Keratinocyte (primary cell): ENCODE measurements around the gene FFAR4. TPM values are rescaled to one million over a fixed set of nuclear protein-coding genes. Genes with fewer than 3 reads are reported as not detected.

Experiments used
- DNase-seq: peaks from one replicate; pipeline ENCODE4 v3.0.0-alpha.2; 2011; ENCODE audit warnings: low read depth, missing footprints, low spot score
- FAIRE-seq: peaks from 2 replicates; lab custom pipeline; 2011; peaks lifted over from hg19 to GRCh38; lab: Jason Lieb, UNC
- H2AFZ ChIP-seq: 2 replicates; pipeline ENCODE4 v1.6.0; 2012; ENCODE audit warnings: low read length, control low read depth, inconsistent platforms; ENCODE audit not compliant: control insufficient read depth
- H3K27ac ChIP-seq: 2 replicates; pipeline ENCODE4 v1.5.1; 2011; ENCODE audit warnings: low read length; ENCODE audit not compliant: control insufficient read depth, insufficient read depth
- H3K27me3 ChIP-seq: 3 replicates; pipeline ENCODE4 v1.6.0; 2011; ENCODE audit warnings: low read length; ENCODE audit not compliant: control insufficient read depth, insufficient read depth; ENCODE audit errors: extremely low read depth
- H3K36me3 ChIP-seq, 2 experiments: 2 replicates in 1 of 2; 3 replicates in 1 of 2; pipeline ENCODE4 v1.5.1; 2011; ENCODE audit warnings: low read length in 2 of 2, mild to moderate bottlenecking in 1 of 2; ENCODE audit not compliant: control insufficient read depth in 2 of 2, insufficient read depth in 2 of 2; ENCODE audit errors: extremely low read depth in 1 of 2
- H3K4me1 ChIP-seq: 3 replicates; pipeline ENCODE4 v1.5.1; 2011; ENCODE audit warnings: low read length; ENCODE audit not compliant: control insufficient read depth, insufficient read depth; ENCODE audit errors: extremely low read depth
- H3K4me2 ChIP-seq: 3 replicates; pipeline ENCODE4 v1.6.0; 2011; ENCODE audit warnings: low read depth, low read length; ENCODE audit not compliant: control insufficient read depth, insufficient read depth; ENCODE audit errors: extremely low read depth
- H3K4me3 ChIP-seq, 3 experiments: fragments of 200-600 bp in 1 of 3; sonication (generic) in 1 of 3; 2 replicates in 2 of 3; 3 replicates in 1 of 3; pipeline ENCODE4 v1.5.1; 2011 to 2016; ENCODE audit warnings: low read length in 3 of 3, mild to moderate bottlenecking in 3 of 3, control low read depth in 2 of 3, inconsistent platforms in 1 of 3, low read depth in 1 of 3, mixed read lengths in 1 of 3, mixed run types in 1 of 3, moderate library complexity in 1 of 3; ENCODE audit not compliant: control insufficient read depth in 2 of 3, insufficient read depth in 2 of 3; ENCODE audit errors: extremely low read depth in 1 of 3
- H3K79me2 ChIP-seq: 2 replicates; pipeline ENCODE4 v1.6.0; 2012; ENCODE audit warnings: low read length; ENCODE audit not compliant: control insufficient read depth, insufficient read depth
- H3K9ac ChIP-seq: 3 replicates; pipeline ENCODE4 v1.6.0; 2011; ENCODE audit warnings: low read length; ENCODE audit not compliant: control insufficient read depth, insufficient read depth; ENCODE audit errors: extremely low read depth
- H3K9me1 ChIP-seq: 3 replicates; pipeline ENCODE4 v1.6.0; 2011; ENCODE audit warnings: low read length; ENCODE audit not compliant: control insufficient read depth, insufficient read depth; ENCODE audit errors: extremely low read depth
- H3K9me3 ChIP-seq: 2 replicates; pipeline ENCODE4 v1.5.1; 2012; ENCODE audit warnings: low read depth, low read length; ENCODE audit not compliant: control insufficient read depth
- H4K20me1 ChIP-seq: 3 replicates; pipeline ENCODE4 v1.6.0; 2011; ENCODE audit warnings: low read length; ENCODE audit not compliant: control insufficient read depth, insufficient read depth; ENCODE audit errors: extremely low read depth
- EZH2 ChIP-seq: IDR thresholded peaks from one replicate; pipeline ENCODE4 v1.6.1; 2012; ENCODE audit warnings: inconsistent platforms, mild to moderate bottlenecking, low read length, moderate library complexity
- dilution Hi-C: fragments of 300-500 bp; cut with MboI; formaldehyde crosslinking; loops from one replicate; pipeline ENCODE4 v1.7.0; 2020; ENCODE audit warnings: low sequenced_read_pairs; ENCODE audit not compliant: extremely low pct_ligation_motif_present
- polyA plus RNA-seq, 5 experiments: library from polyadenylated mRNA; depleted of rRNA in 3 of 5; stranded (reverse) in 3 of 5; stranded (forward) in 1 of 5; unstranded in 1 of 5; fragments of >200 nt; gene quantifications; 1 replicate in 1 of 5; 2 replicates in 3 of 5; 3 replicates in 1 of 5; pipeline versions ENCODE4 v1.2.1 to v1.2.3, GENCODE V29; 2011 to 2012; ENCODE audit warnings: missing spikeins in 2 of 5, low read depth in 1 of 5, low replicate concordance in 1 of 5
- TF ChIP-seq, protein P1 (sequence below), 3 experiments: IDR thresholded peaks in 1 of 3; conservative IDR thresholded peaks in 1 of 3; optimal IDR thresholded peaks in 1 of 3; 2 replicates in 2 of 3; 3 replicates in 1 of 3; pipeline versions ENCODE3 to v1.5.1; 2011; ENCODE audit warnings: low read length in 3 of 3, mild to moderate bottlenecking in 3 of 3, moderate library complexity in 2 of 3, control low read depth in 1 of 3, inconsistent platforms in 1 of 3; ENCODE audit not compliant: insufficient read depth in 2 of 3; ENCODE audit errors: extremely low read depth in 1 of 3

FFAR4 gene
- polyA plus RNA-seq, 1 donor (not counting 4 experiments of a cell fraction or from before 2014, with no cell fraction given), result not detected

GRCh38 chr10:93560541-93560940 lies 5.9 kb upstream of the FFAR4 start:
- no peak overlapping the region for H3K4me2 ChIP-seq
- no peak overlapping the region for H2AFZ ChIP-seq
- H3K9me1 ChIP-seq, result no peaks in the 10 kb centered on the region
- H4K20me1 ChIP-seq, result no peaks in the 10 kb centered on the region
- H3K4me1 ChIP-seq, result no peaks in the 10 kb centered on the region
- no peaks in the 10 kb centered on the region for H3K36me3 ChIP-seq
- H3K27me3 ChIP-seq, result peaks cover 15% of the 10 kb centered on the region
- DNase-seq (no peak), FAIRE-seq (no peak)
- H3K79me2 ChIP-seq, result no peaks in the 10 kb centered on the region
- TF ChIP-seq, protein P1, sequence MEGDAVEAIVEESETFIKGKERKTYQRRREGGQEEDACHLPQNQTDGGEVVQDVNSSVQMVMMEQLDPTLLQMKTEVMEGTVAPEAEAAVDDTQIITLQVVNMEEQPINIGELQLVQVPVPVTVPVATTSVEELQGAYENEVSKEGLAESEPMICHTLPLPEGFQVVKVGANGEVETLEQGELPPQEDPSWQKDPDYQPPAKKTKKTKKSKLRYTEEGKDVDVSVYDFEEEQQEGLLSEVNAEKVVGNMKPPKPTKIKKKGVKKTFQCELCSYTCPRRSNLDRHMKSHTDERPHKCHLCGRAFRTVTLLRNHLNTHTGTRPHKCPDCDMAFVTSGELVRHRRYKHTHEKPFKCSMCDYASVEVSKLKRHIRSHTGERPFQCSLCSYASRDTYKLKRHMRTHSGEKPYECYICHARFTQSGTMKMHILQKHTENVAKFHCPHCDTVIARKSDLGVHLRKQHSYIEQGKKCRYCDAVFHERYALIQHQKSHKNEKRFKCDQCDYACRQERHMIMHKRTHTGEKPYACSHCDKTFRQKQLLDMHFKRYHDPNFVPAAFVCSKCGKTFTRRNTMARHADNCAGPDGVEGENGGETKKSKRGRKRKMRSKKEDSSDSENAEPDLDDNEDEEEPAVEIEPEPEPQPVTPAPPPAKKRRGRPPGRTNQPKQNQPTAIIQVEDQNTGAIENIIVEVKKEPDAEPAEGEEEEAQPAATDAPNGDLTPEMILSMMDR (optimal IDR thresholded peaks at IDR 0.05 in 1 of 3, IDR thresholded peaks at IDR 0.05 in 1 of 3, conservative IDR thresholded peaks at IDR 0.05 in 1 of 3; ENCODE audit: extremely low read depth in 1 of 3, insufficient read depth in 2 of 3, low read length in 3 of 3), result no peak
- TF ChIP-seq EZH2, result no peak
- dilution Hi-C loops, result no loop called here
- H3K4me3 ChIP-seq, result no peak overlapping the region
- H3K27ac ChIP-seq, result no peak overlapping the region
- no peak overlapping the region for H3K9ac ChIP-seq
- no peaks in the 10 kb centered on the region for H3K9me3 ChIP-seq

DNA sequence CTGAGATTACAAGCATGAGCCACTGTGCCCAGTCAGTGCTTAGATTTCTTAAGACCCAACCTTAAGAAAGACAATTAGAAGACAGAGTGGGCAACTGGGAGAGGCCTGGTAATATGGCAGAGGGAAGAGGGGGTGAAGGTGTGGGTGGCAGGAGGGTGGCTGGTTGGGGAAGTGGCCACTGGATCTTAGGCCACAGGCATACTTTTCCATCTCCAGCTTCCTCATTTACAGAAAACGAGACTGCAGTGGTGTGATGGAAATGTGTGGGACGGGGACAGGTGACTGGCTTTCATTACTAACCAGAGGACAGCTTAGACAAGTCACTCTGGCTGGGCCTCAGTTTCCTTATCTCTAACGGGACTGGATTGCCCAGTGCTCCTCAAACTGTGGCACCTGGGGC lies 1.0 kb upstream of the FFAR4 start:
- H3K9me3 ChIP-seq, result no peaks in the 10 kb centered on the region
- H3K9ac ChIP-seq, result no peak overlapping the region
- H3K4me3 ChIP-seq, result no peak overlapping the region
- TF ChIP-seq, protein P1 (optimal IDR thresholded peaks at IDR 0.05 in 1 of 3, IDR thresholded peaks at IDR 0.05 in 1 of 3, conservative IDR thresholded peaks at IDR 0.05 in 1 of 3; ENCODE audit: extremely low read depth in 1 of 3, insufficient read depth in 2 of 3, low read length in 3 of 3), result no peak
- no peaks in the 10 kb centered on the region for H4K20me1 ChIP-seq
- H3K36me3 ChIP-seq, result no peaks in the 10 kb centered on the region
- no peaks in the 10 kb centered on the region for H3K4me1 ChIP-seq
- no peak overlapping the region for H3K27ac ChIP-seq
- H3K4me2 ChIP-seq, result no peak overlapping the region
- H2AFZ ChIP-seq, result no peak overlapping the region
- DNase-seq, result no peak
- no peaks in the 10 kb centered on the region for H3K9me1 ChIP-seq
- dilution Hi-C loops, result no loop called here
- FAIRE-seq, result no peak
- no peaks in the 10 kb centered on the region for H3K79me2 ChIP-seq
- H3K27me3 ChIP-seq, result peaks cover 54% of the 10 kb centered on the region
